ENCODE measurements around the gene COG4.
"Not testable (repeated sequence)": the region's sequence is repeated elsewhere in the genome, so short reads cannot be mapped to it uniquely, and the experiment has no call there.

Gene COG4

DNA sequence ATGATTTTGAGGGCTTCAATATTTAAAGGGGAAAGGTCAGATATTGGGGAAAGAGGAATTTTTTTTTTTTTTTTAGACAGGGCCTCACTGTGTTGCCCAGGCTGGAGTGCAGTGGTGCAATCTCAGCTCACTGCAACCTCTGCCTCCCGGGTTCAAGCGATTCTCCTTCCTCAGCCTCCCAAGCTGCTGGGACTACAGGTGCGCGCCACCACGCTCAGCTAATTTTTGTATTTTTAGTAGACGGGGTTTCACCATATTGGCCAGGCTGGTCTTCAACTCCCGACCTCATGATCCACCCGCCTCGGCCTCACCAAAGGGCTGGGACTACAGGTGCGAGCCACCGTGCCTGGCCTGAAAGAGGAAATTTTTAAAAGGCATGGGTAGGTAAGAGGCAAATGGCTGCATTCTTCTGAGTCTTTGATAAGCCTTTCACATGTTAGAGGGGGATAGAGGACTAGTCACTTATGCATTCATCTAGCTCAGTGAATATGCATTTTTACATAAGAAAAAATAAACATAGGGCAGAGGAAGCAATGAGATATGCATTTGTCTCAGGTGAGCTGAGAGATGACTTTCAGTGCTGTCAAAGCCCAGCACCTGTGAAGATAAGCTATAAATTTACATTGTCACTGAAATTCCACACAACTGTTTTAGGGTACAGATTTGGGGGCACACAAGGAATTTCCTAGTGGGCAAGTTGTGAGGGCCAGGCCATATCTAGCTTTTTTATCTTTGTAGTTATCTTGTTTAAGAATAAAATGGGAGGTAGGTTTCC is 70.0 kb downstream of the COG4 start:
- Histone ChIP-seq H3K27me3 (ENCODE audit: low read depth, low read length) (no peaks in the 10 kb centered on the region), H3K4me1 (ENCODE audit: control insufficient read depth in 1 of 2, insufficient read depth in 2 of 2, low read length in 2 of 2) (peaks cover 0 to 15% of the 10 kb centered on the region in 2 donors), H3K36me3 (ENCODE audit: control insufficient read depth in 1 of 2, insufficient read depth in 2 of 2, low read length in 2 of 2) (no peaks in the 10 kb centered on the region), H3K4me3 (ENCODE audit: low read depth in 1 of 2, low read length in 2 of 2) (peak overlapping the region; percentile 93 to 99), H3K9me3 (ENCODE audit: control insufficient read depth in 1 of 2, low read length in 2 of 2) (no peaks in the 10 kb centered on the region), H3K27ac (ENCODE audit: low read length) (no peak overlapping the region)

DNA sequence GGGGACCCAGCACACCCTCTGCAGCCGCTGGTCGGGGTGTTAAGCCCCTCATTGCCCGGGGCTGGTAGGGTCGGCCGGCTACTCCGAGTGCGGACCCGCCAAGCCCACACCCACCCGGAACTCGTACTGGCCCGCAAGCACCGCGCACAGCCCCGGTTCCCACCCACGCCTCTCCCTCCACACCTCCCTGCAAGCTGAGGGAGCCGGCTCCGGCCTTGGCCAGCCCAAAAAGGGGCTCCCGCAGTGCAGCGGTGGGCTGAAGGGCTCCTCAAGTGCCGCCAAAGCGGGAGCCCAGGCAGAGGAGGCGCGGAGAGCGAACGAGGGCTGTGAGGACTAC is 72.4 kb downstream of the COG4 start:
- not testable (repeated sequence) for H3K36me3 ChIP-seq (ENCODE audit: control insufficient read depth in 1 of 2, insufficient read depth in 2 of 2, low read length in 2 of 2); H3K27me3 ChIP-seq (ENCODE audit: low read depth, low read length); H3K27ac ChIP-seq (ENCODE audit: low read length); H3K9me3 ChIP-seq (ENCODE audit: control insufficient read depth in 1 of 2, low read length in 2 of 2)
- peaks cover 0 to 14% of the 10 kb centered on the region in 2 donors for H3K4me1 ChIP-seq (ENCODE audit: control insufficient read depth in 1 of 2, insufficient read depth in 2 of 2, low read length in 2 of 2)
- H3K4me3 ChIP-seq (ENCODE audit: low read depth in 1 of 2, low read length in 2 of 2), result peak overlapping the region in 1 of 2 donors; percentile 53

DNA sequence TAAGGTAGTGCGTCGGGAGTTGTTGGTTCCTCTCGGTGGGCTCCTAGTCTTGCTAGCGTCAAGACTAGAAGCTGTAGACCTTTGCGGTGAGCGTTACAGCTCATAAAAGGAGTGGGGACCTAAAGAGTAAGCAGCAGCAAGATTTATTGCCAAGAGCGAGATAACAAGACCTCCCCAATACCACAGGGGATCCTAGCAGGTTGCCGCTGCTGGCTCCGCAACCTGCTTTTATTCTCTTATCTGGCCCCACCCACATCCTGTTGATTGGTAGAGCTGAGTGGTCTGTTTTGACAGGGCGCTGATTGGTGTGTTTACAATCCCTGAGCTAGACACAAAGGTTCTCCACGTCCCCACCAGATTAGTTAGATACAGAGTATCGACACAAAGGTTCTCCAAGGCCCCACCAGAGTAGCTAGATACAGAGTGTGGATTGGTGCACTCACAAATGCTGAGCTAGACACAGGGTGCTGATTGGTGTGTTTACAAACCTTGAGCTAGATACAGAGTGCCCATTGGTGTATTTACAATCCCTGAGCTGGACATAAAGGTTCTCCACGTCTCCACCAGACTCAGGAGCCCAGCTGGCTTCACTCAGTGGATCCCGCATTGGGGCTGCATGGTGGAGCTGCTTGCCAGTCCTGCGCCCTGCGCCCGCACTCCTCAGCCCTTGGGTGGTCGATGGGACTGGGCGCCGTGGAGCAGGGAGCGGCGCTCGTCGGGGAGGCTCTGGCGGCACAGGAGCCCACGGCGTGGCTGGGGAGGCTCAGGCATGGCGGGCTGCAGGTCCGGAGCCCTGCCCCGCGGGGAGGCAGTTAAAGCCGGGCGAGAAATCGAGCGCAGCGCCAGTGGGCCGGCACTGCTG is 73.0 kb downstream of the COG4 start:
- not testable (repeated sequence) for H3K36me3 ChIP-seq (ENCODE audit: control insufficient read depth in 1 of 2, insufficient read depth in 2 of 2, low read length in 2 of 2); H3K27ac ChIP-seq (ENCODE audit: low read length); H3K27me3 ChIP-seq (ENCODE audit: low read depth, low read length); H3K9me3 ChIP-seq (ENCODE audit: control insufficient read depth in 1 of 2, low read length in 2 of 2); H3K4me1 ChIP-seq (ENCODE audit: control insufficient read depth in 1 of 2, insufficient read depth in 2 of 2, low read length in 2 of 2)
- peak overlapping the region in 1 of 2 donors; percentile 53 for H3K4me3 ChIP-seq (ENCODE audit: low read depth in 1 of 2, low read length in 2 of 2)

DNA sequence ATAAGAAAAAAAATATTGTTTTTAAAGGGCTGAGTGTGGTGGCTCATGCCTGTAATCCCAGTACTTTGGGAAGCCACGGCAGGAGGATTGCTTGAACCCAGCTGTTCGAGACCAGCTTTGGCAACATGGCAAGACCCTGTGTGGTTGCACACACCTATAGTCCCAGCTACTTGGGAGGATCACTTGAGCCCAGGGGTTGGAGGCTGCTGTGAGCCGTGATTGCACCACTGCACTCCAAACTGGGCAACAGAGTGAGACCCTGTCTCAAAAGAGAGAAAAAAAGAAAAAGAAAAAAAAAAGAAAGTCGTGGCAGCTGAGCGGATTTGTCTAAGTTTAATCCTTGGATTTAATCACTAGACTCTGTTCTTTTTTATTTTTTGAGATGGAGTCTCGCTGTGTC is 75.3 kb downstream of the COG4 start:
- no peaks in the 10 kb centered on the region for H3K36me3 ChIP-seq (ENCODE audit: control insufficient read depth in 1 of 2, insufficient read depth in 2 of 2, low read length in 2 of 2)
- H3K4me1 ChIP-seq (ENCODE audit: control insufficient read depth in 1 of 2, insufficient read depth in 2 of 2, low read length in 2 of 2), result no peaks in the 10 kb centered on the region
- H3K4me3 ChIP-seq (ENCODE audit: low read depth in 1 of 2, low read length in 2 of 2), result no peak overlapping the region
- H3K27me3 ChIP-seq (ENCODE audit: low read depth, low read length), result no peaks in the 10 kb centered on the region
- H3K9me3 ChIP-seq (ENCODE audit: control insufficient read depth in 1 of 2, low read length in 2 of 2), result no peaks in the 10 kb centered on the region
- no peak overlapping the region for H3K27ac ChIP-seq (ENCODE audit: low read length)

DNA sequence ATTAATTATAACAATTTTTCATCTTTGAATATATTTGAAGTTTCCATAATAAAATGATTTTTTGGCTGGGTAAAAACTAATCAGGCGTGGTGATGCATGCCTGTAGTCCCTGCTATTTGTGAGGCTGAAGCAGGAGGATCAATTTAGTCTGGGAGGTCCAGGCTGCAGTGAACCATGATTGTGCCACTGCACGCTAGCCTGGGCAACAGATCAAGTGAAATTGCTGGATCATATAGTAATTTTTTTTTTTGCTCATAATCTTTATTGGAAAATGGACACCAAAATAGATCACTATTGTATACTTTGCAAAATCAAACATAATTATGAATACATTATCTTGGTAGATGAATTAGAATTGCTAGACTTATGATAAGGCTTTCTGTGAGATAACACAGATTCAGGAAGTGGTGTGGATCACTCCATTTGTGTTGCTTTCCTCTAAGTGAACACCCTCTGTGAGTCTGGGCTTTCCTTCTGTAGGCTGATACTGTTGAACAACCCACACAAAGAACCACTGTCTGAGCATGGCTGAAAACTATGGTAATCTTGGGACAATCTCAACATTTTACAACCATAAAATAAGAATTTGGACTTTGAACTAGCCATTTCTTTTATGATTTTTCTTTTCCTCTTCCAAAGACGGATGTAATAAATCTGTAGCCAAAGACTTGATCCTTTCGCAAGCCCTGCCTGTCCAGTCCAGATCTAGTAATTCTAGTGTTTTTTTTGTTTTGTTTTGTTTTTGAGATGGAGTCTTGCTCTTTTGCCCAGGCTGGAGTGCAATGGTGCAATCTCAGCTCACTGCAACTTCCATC is 78.9 kb downstream of the COG4 start:
- Histone ChIP-seq H3K27me3 (ENCODE audit: low read depth, low read length) (no peaks in the 10 kb centered on the region), H3K4me3 (ENCODE audit: low read depth in 1 of 2, low read length in 2 of 2) (no peak overlapping the region), H3K27ac (ENCODE audit: low read length) (no peak overlapping the region), H3K36me3 (ENCODE audit: control insufficient read depth in 1 of 2, insufficient read depth in 2 of 2, low read length in 2 of 2) (no peaks in the 10 kb centered on the region), H3K9me3 (ENCODE audit: control insufficient read depth in 1 of 2, low read length in 2 of 2) (no peaks in the 10 kb centered on the region), H3K4me1 (ENCODE audit: control insufficient read depth in 1 of 2, insufficient read depth in 2 of 2, low read length in 2 of 2) (peaks cover 0 to 5% of the 10 kb centered on the region in 2 donors)

DNA sequence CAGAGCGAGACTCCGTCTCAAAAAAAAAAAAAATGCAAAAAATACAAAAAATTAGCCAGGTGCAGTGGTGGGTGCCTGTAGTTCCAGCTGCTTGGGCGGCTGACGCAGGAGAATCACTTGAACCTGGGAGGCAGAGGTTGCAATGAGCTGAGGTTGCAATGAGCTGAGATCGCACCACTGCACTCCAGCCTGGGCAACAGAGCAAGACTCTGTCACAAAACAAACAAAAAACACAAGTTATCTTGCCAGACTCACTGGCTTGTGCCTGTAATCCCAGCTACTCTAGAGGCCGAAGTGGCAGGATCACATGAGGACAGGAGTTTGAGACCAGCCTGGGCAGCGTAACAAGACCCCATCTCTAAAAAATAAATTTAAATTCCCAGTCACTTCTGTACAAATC is 81.0 kb downstream of the COG4 start:
- Histone ChIP-seq H3K36me3 (ENCODE audit: control insufficient read depth in 1 of 2, insufficient read depth in 2 of 2, low read length in 2 of 2) (no peaks in the 10 kb centered on the region), H3K4me3 (ENCODE audit: low read depth in 1 of 2, low read length in 2 of 2) (no peak overlapping the region), H3K27ac (ENCODE audit: low read length) (no peak overlapping the region), H3K9me3 (ENCODE audit: control insufficient read depth in 1 of 2, low read length in 2 of 2) (no peaks in the 10 kb centered on the region), H3K27me3 (ENCODE audit: low read depth, low read length) (no peaks in the 10 kb centered on the region), H3K4me1 (ENCODE audit: control insufficient read depth in 1 of 2, insufficient read depth in 2 of 2, low read length in 2 of 2) (peaks cover 0 to 15% of the 10 kb centered on the region in 2 donors)

DNA sequence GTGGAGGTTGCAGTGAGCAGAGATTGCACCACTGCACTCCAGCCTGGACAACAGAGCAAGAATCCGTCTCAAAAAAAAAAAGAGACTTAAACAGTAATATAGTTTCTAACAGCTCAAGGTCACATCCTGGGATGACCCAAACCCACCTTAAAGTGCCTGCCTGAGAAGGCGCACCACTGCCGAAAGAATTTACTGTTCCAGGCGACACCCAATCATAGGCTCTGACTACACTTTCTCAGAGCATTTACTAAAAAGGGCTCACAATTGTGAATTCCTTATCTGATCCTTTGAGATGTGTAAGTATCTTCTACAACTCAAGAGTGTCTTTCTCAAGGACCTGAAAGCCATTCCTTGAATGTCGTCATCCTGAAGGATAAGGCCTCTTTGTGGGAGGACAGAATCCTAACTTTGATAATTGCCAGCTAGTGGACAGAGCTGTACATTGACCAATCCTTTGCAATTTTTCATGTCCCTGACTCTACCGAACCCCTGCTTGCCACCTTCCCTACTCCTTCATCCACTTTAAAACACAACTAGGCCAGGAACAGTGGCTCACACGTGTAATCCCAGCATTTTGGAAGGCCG is 81.9 kb downstream of the COG4 start:
- no peak overlapping the region for H3K27ac ChIP-seq (ENCODE audit: low read length)
- H3K27me3 ChIP-seq (ENCODE audit: low read depth, low read length), result no peaks in the 10 kb centered on the region

DNA sequence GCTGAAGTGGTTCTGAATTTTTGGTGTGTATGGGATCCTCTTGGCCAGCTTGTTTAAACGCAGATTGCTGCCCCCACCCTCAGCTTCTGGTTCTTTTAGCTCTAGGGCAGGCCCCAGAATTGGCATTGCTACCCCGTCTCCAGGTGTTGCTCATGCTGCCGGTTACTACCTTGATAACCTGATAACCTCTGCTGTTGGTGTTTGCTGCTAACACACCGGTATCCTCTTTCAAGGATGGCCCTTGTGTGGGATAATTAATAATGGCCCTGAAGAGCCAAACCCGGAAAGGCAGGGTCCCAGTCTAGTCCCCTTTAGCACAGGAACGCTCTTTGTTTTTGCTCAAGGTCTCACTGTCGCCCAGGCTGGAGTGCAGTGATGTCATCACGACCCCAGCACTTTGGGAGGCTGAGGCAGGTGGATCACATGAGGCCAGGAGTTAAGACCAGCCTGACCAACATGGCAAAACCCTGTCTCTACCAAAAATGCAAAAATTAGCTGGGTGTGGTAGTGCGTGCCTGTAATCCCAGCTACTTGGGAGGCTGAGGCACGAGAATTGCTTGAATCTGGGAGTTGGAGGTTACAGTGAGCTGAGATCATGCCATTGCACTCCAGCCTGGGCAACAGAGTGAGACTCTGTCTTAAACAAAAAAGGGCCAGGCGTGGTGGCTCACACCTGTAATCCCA is 83.2 kb downstream of the COG4 start:
- Histone ChIP-seq H3K4me1 (ENCODE audit: control insufficient read depth in 1 of 2, insufficient read depth in 2 of 2, low read length in 2 of 2) (peaks cover 8 to 21% of the 10 kb centered on the region in 2 donors), H3K9me3 (ENCODE audit: control insufficient read depth in 1 of 2, low read length in 2 of 2) (no peaks in the 10 kb centered on the region), H3K36me3 (ENCODE audit: control insufficient read depth in 1 of 2, insufficient read depth in 2 of 2, low read length in 2 of 2) (peaks cover 0 to under 1% of the 10 kb centered on the region in 2 donors), H3K4me3 (ENCODE audit: low read depth in 1 of 2, low read length in 2 of 2) (peak overlapping the region; percentile 63 to 84), H3K27me3 (ENCODE audit: low read depth, low read length) (no peaks in the 10 kb centered on the region), H3K27ac (ENCODE audit: low read length) (no peak overlapping the region)

More for the DNA sequence above, 81.9 kb downstream of the COG4 start:
- H3K4me3 ChIP-seq (ENCODE audit: low read depth in 1 of 2, low read length in 2 of 2), result no peak overlapping the region
- H3K36me3 ChIP-seq (ENCODE audit: control insufficient read depth in 1 of 2, insufficient read depth in 2 of 2, low read length in 2 of 2), result no peaks in the 10 kb centered on the region
- H3K9me3 ChIP-seq (ENCODE audit: control insufficient read depth in 1 of 2, low read length in 2 of 2), result no peaks in the 10 kb centered on the region
- peaks cover 7 to 21% of the 10 kb centered on the region in 2 donors for H3K4me1 ChIP-seq (ENCODE audit: control insufficient read depth in 1 of 2, insufficient read depth in 2 of 2, low read length in 2 of 2)

DNA sequence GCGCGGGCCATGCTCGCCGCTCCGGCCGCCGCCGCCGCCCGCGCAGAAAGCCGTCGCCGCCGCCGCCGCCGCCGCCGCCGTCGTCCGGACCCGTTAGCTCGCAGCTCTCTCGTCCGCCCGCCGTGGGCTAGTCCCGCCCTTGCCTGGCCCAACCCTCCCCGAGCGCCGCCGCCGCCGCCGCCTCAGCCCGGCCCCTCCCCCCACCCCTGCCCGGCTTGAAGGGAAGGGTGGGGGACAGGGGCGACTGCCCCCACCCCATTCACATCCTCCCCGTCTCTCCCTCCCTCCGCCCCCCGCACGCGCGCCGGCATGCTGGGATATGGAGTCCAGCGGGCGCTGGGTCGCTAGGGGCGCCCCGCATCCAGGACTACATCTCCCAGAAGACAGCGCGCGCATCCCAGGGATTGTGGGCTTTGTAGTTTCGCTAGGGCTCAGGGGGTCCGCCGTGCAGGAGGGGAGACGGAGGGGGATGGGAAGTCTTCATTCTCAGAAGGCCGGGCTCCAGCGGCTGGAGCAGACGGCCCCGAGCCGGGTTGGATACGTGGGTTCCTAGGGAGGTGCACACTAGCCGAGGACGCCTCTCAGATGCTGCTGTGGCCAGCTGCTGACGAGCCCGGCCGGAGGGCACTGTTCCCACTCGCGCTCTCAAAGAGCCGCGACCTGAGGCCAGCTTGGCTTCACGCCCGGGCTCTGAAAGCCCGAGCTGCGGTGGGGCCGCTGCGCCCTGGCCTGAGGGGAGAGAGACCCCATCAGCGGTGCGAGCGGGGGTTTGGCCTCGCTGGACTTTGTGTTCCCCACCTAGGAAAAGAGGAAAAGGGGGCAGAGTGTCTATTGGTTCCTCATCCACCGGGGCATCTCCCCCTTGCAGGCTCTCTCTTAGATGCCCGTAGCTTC is 84.1 kb downstream of the COG4 start, which contains the start of gene ST3GAL2:
ST3GAL2 (minus strand) TSS at position 132 of the 894 bp plus-strand sequence. CDS start 40,570 bp downstream, outside the sequence.
- Histone ChIP-seq H3K4me1 (ENCODE audit: control insufficient read depth in 1 of 2, insufficient read depth in 2 of 2, low read length in 2 of 2) (peaks cover 8 to 26% of the 10 kb centered on the region in 2 donors), H3K9me3 (ENCODE audit: control insufficient read depth in 1 of 2, low read length in 2 of 2) (no peaks in the 10 kb centered on the region), H3K4me3 (ENCODE audit: low read depth in 1 of 2, low read length in 2 of 2) (peak within 1 kb of the TSS; percentile 83 to 84), H3K27ac (ENCODE audit: low read length) (peak within 1 kb of the TSS; percentile 60), H3K36me3 (ENCODE audit: control insufficient read depth in 1 of 2, insufficient read depth in 2 of 2, low read length in 2 of 2) (peaks cover 0 to 4% of the 10 kb centered on the region in 2 donors), H3K27me3 (ENCODE audit: low read depth, low read length) (no peaks in the 10 kb centered on the region)

DNA sequence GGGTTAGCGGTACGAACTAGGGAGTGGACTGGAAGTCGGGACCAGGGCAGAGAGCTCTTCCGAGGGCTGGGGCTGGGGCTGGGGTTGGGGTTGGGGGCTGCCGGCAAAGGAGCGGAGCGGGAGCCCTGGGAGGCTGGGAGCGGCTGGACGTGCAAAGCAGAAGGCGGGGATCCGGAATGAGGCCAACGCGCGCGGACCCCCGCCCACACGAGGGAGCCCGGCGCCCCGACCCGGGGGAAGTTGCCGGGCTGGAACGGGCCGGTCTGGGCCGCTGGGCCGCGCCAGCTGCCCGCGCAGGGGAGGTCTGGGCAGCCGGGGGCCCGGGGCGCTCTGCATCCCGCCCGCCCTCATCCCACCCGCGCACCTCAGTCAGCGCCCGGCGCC is 84.8 kb downstream of the COG4 start:
- H3K36me3 ChIP-seq (ENCODE audit: control insufficient read depth in 1 of 2, insufficient read depth in 2 of 2, low read length in 2 of 2), result peaks cover 0 to 4% of the 10 kb centered on the region in 2 donors
- peaks cover 13 to 33% of the 10 kb centered on the region in 2 donors for H3K4me1 ChIP-seq (ENCODE audit: control insufficient read depth in 1 of 2, insufficient read depth in 2 of 2, low read length in 2 of 2)
- H3K4me3 ChIP-seq (ENCODE audit: low read depth in 1 of 2, low read length in 2 of 2), result peak overlapping the region; percentile 83 to 84
- peak overlapping the region; percentile 60 for H3K27ac ChIP-seq (ENCODE audit: low read length)
- no peaks in the 10 kb centered on the region for H3K9me3 ChIP-seq (ENCODE audit: control insufficient read depth in 1 of 2, low read length in 2 of 2)
- H3K27me3 ChIP-seq (ENCODE audit: low read depth, low read length), result no peaks in the 10 kb centered on the region
